GM23338 (cell line): ENCODE measurements around the gene TP73. TPM values are rescaled to one million over a fixed set of nuclear protein-coding genes. Genes with fewer than 3 reads are reported as not detected.
A peak's percentile ranks its signal among the peaks of the same experiment; 100 is the strongest.

ENCODE experiments used
- ATAC-seq: fragments of 200-7000 bp; cut with Tn5 transposase; 3 replicates; pipeline ENCODE4 v1.9.1; 2020
- DNase-seq: peaks from one replicate; pipeline ENCODE4 v3.0.0-alpha.2; 2015; ENCODE audit warnings: low spot score
- H2AFZ ChIP-seq: fragments of 200-600 bp; sonication (generic); 2 replicates; pipeline ENCODE4 v1.8.0; 2016; ENCODE audit warnings: antibody characterized with exemption, mild to moderate bottlenecking, moderate library complexity
- H3F3A ChIP-seq: fragments of 200-600 bp; sonication (generic); replicated peaks from 2 replicates; pipeline ENCODE4 v1.8.0; 2017; ENCODE audit warnings: antibody characterized with exemption, mixed run types, low read depth
- H3K27ac ChIP-seq: fragments of 200-600 bp; sonication (generic); 2 replicates; pipeline ENCODE4 v1.6.1; 2016; ENCODE audit warnings: low read depth
- H3K27me3 ChIP-seq: fragments of 200-600 bp; sonication (generic); 2 replicates; pipeline ENCODE4 v1.8.0; 2016; ENCODE audit warnings: mild to moderate bottlenecking, mixed run types, moderate library complexity; ENCODE audit not compliant: insufficient read depth
- H3K36me3 ChIP-seq: fragments of 200-600 bp; sonication (generic); 2 replicates; pipeline ENCODE4 v1.8.0; 2016; ENCODE audit warnings: mild to moderate bottlenecking; ENCODE audit not compliant: insufficient read depth
- H3K4me1 ChIP-seq: fragments of 200-600 bp; sonication (generic); 2 replicates; pipeline ENCODE4 v1.8.0; 2016; ENCODE audit warnings: mild to moderate bottlenecking, moderate library complexity; ENCODE audit not compliant: insufficient read depth
- H3K4me2 ChIP-seq: fragments of 200-600 bp; sonication (generic); 2 replicates; pipeline ENCODE4 v1.7.1; 2017; ENCODE audit warnings: mixed run types
- H3K4me3 ChIP-seq: fragments of 200-600 bp; sonication (generic); 2 replicates; pipeline ENCODE4 v1.6.1; 2016; ENCODE audit warnings: mixed run types
- H3K79me2 ChIP-seq: fragments of 200-600 bp; sonication (generic); replicated peaks from 2 replicates; pipeline ENCODE4 v1.8.0; 2017; ENCODE audit warnings: mild to moderate bottlenecking; ENCODE audit not compliant: insufficient read depth
- H3K9me2 ChIP-seq: fragments of 200-600 bp; sonication (generic); 2 replicates; pipeline ENCODE4 v1.8.0; 2017; ENCODE audit not compliant: insufficient read depth
- H4K20me1 ChIP-seq: fragments of 200-600 bp; sonication (generic); replicated peaks from 2 replicates; pipeline ENCODE4 v1.8.0; 2017; ENCODE audit warnings: mild to moderate bottlenecking; ENCODE audit not compliant: insufficient read depth
- H3K27ac Mint-ChIP-seq: 2 replicates; pipeline ENCODE4 v1.8.0; 2020; ENCODE audit warnings: inconsistent platforms, mild to moderate bottlenecking, moderate library complexity, mixed read lengths
- H3K27me3 Mint-ChIP-seq: 3 replicates; pipeline ENCODE4 v1.8.0; 2022; ENCODE audit warnings: low read depth, mild to moderate bottlenecking, moderate library complexity, mixed read lengths, inconsistent platforms; ENCODE audit not compliant: insufficient read depth, poor library complexity
- H3K36me3 Mint-ChIP-seq: 3 replicates; pipeline ENCODE4 v1.8.0; 2021; ENCODE audit warnings: low read depth, mild to moderate bottlenecking, inconsistent platforms, moderate library complexity, mixed read lengths
- H3K4me1 Mint-ChIP-seq: 3 replicates; pipeline ENCODE4 v1.8.0; 2020; ENCODE audit warnings: mild to moderate bottlenecking, inconsistent platforms, mixed read lengths
- H3K4me3 Mint-ChIP-seq: 3 replicates; pipeline ENCODE4 v1.8.0; 2021; ENCODE audit warnings: moderate library complexity, mild to moderate bottlenecking, inconsistent platforms, mixed read lengths
- H3K9me3 Mint-ChIP-seq: 3 replicates; pipeline ENCODE4 v1.8.0; 2020; ENCODE audit warnings: moderate library complexity, mild to moderate bottlenecking, inconsistent platforms, mixed read lengths
- CREB1 ChIP-seq: fragments of 250-450 bp; sonication (Bioruptor Pico); IDR thresholded peaks from 2 replicates; pipeline ENCODE4 v1.5.0; 2020; ENCODE audit warnings: low read depth, mild to moderate bottlenecking, moderate library complexity
- ETS1 ChIP-seq: IDR thresholded peaks from 2 replicates; pipeline ENCODE4 v1.6.1; 2016; ENCODE audit warnings: antibody characterized with exemption
- EZH2 ChIP-seq: fragments of 200-600 bp; sonication (generic); IDR thresholded peaks from one replicate; pipeline ENCODE4 v1.8.0; 2017; ENCODE audit warnings: antibody characterized with exemption, mild to moderate bottlenecking, low read depth; ENCODE audit not compliant: unreplicated experiment
- EZH2phosphoT487 ChIP-seq: fragments of 200-600 bp; sonication (generic); IDR thresholded peaks from one replicate; pipeline ENCODE4 v1.8.1; 2018; ENCODE audit warnings: antibody characterized with exemption; ENCODE audit not compliant: unreplicated experiment
- JUNB ChIP-seq: IDR thresholded peaks from one replicate; pipeline ENCODE4 v1.6.1; 2016; ENCODE audit warnings: antibody characterized with exemption; ENCODE audit not compliant: unreplicated experiment
- NANOG ChIP-seq: IDR thresholded peaks from 2 replicates; pipeline ENCODE4 v1.6.1; 2016; ENCODE audit warnings: antibody characterized with exemption, borderline replicate concordance
- POLR2AphosphoS5 ChIP-seq: IDR thresholded peaks from 2 replicates; pipeline ENCODE4 v1.6.1; 2016; ENCODE audit warnings: antibody characterized with exemption, low read depth
- REST ChIP-seq: IDR thresholded peaks from one replicate; pipeline ENCODE4 v1.6.1; 2018; ENCODE audit warnings: antibody characterized with exemption; ENCODE audit not compliant: unreplicated experiment
- STAT1 ChIP-seq: IDR thresholded peaks from one replicate; pipeline ENCODE4 v1.6.1; 2016; ENCODE audit warnings: antibody characterized with exemption; ENCODE audit not compliant: unreplicated experiment
- ZNF114 ChIP-seq: fragments of 250-450 bp; sonication (Bioruptor Pico); IDR thresholded peaks from 2 replicates; pipeline ENCODE4 v1.5.0; 2020; ENCODE audit warnings: mild to moderate bottlenecking, moderate library complexity
- ZNF331 ChIP-seq: fragments of 250-450 bp; sonication (Bioruptor Pico); IDR thresholded peaks from 2 replicates; pipeline ENCODE4 v1.5.0; 2020; ENCODE audit warnings: low read depth, mild to moderate bottlenecking, moderate library complexity
- polyA plus RNA-seq: library from polyadenylated mRNA; unstranded; fragments of >200 nt; fragmentation: Nextera tagmentation; extraction: Ambion mirVana; gene quantifications from 2 replicates; pipeline ENCODE4 v1.2.1, GENCODE V29; 2016
- total RNA-seq: library from RNA; depleted of rRNA; stranded (reverse); fragments of >200 nt; shearing (Covaris generic); gene quantifications from 2 replicates; pipeline ENCODE4 v1.2.3, GENCODE V29; 2014
- TF ChIP-seq, protein P1 (sequence below), 2 experiments: fragments of 200-600 bp in 1 of 2; sonication (generic) in 1 of 2; conservative IDR thresholded peaks; 2 replicates each; pipeline versions ENCODE4 v1.5.1 to v1.6.1; 2016 to 2017; ENCODE audit warnings: antibody characterized with exemption in 2 of 2, low read depth in 2 of 2, mild to moderate bottlenecking in 2 of 2, moderate library complexity in 1 of 2
- TF ChIP-seq, protein P2 (sequence below): fragments of 250-450 bp; sonication (Bioruptor Pico); IDR thresholded peaks from 2 replicates; pipeline ENCODE4 v1.5.0; 2020; ENCODE audit warnings: mild to moderate bottlenecking, moderate library complexity

The TP73 gene
- total and polyA plus RNA-seq, 2 experiments from 2014 or later: 1.4 to 3.4 TPM

- Histone ChIP-seq H3K36me3 (no peaks in the 10 kb centered on the region), H3K4me1 (peaks cover 10% of the 10 kb centered on the region; the same call in 1 of the 2 replicates), H3K27me3 (no peaks in the 10 kb centered on the region), H3K27ac (no peak overlapping the region), H3K4me2 (peak overlapping the region; percentile 73), H3K9me2 (no peaks in the 10 kb centered on the region), H3F3A (0 out of 2 replicates have a peak, but pooled peaks cover 7% of the 10 kb centered on the region), H3K4me3 (peak overlapping the region; percentile 41; the same call in 1 of the 2 replicates), H3K79me2 (no peaks in the 10 kb centered on the region), H4K20me1 (no peaks in the 10 kb centered on the region), H2AFZ (peak overlapping the region; percentile 78; the same call in 1 of the 2 replicates)
- Mint-ChIP-seq H3K36me3 (no peaks in the 10 kb centered on the region), H3K4me1 (peaks cover 14% of the 10 kb centered on the region), H3K9me3 (no peaks in the 10 kb centered on the region), H3K27me3 (peaks cover 11% of the 10 kb centered on the region), H3K4me3 (peak overlapping the region; percentile 76), H3K27ac (no peak overlapping the region)
- DNase-seq (no peak), ATAC-seq (peak; percentile 5; the same call in 2 of the 3 replicates)
- TF ChIP-seq NANOG (no peak), ZNF114 (CRISPR knock-in tag) (no peak), CREB1 (no peak), POLR2AphosphoS5 (no peak), STAT1 (no peak), ZNF331 (CRISPR knock-in tag) (no peak), EZH2 (no peak), REST (no peak), ETS1 (no peak), JUNB (no peak), EZH2phosphoT487 (no peak)
- TF ChIP-seq, protein P1, sequence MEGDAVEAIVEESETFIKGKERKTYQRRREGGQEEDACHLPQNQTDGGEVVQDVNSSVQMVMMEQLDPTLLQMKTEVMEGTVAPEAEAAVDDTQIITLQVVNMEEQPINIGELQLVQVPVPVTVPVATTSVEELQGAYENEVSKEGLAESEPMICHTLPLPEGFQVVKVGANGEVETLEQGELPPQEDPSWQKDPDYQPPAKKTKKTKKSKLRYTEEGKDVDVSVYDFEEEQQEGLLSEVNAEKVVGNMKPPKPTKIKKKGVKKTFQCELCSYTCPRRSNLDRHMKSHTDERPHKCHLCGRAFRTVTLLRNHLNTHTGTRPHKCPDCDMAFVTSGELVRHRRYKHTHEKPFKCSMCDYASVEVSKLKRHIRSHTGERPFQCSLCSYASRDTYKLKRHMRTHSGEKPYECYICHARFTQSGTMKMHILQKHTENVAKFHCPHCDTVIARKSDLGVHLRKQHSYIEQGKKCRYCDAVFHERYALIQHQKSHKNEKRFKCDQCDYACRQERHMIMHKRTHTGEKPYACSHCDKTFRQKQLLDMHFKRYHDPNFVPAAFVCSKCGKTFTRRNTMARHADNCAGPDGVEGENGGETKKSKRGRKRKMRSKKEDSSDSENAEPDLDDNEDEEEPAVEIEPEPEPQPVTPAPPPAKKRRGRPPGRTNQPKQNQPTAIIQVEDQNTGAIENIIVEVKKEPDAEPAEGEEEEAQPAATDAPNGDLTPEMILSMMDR (conservative IDR thresholded peaks at IDR 0.05; ENCODE audit: low read depth in 2 of 2): no peak
- TF ChIP-seq, protein P2, sequence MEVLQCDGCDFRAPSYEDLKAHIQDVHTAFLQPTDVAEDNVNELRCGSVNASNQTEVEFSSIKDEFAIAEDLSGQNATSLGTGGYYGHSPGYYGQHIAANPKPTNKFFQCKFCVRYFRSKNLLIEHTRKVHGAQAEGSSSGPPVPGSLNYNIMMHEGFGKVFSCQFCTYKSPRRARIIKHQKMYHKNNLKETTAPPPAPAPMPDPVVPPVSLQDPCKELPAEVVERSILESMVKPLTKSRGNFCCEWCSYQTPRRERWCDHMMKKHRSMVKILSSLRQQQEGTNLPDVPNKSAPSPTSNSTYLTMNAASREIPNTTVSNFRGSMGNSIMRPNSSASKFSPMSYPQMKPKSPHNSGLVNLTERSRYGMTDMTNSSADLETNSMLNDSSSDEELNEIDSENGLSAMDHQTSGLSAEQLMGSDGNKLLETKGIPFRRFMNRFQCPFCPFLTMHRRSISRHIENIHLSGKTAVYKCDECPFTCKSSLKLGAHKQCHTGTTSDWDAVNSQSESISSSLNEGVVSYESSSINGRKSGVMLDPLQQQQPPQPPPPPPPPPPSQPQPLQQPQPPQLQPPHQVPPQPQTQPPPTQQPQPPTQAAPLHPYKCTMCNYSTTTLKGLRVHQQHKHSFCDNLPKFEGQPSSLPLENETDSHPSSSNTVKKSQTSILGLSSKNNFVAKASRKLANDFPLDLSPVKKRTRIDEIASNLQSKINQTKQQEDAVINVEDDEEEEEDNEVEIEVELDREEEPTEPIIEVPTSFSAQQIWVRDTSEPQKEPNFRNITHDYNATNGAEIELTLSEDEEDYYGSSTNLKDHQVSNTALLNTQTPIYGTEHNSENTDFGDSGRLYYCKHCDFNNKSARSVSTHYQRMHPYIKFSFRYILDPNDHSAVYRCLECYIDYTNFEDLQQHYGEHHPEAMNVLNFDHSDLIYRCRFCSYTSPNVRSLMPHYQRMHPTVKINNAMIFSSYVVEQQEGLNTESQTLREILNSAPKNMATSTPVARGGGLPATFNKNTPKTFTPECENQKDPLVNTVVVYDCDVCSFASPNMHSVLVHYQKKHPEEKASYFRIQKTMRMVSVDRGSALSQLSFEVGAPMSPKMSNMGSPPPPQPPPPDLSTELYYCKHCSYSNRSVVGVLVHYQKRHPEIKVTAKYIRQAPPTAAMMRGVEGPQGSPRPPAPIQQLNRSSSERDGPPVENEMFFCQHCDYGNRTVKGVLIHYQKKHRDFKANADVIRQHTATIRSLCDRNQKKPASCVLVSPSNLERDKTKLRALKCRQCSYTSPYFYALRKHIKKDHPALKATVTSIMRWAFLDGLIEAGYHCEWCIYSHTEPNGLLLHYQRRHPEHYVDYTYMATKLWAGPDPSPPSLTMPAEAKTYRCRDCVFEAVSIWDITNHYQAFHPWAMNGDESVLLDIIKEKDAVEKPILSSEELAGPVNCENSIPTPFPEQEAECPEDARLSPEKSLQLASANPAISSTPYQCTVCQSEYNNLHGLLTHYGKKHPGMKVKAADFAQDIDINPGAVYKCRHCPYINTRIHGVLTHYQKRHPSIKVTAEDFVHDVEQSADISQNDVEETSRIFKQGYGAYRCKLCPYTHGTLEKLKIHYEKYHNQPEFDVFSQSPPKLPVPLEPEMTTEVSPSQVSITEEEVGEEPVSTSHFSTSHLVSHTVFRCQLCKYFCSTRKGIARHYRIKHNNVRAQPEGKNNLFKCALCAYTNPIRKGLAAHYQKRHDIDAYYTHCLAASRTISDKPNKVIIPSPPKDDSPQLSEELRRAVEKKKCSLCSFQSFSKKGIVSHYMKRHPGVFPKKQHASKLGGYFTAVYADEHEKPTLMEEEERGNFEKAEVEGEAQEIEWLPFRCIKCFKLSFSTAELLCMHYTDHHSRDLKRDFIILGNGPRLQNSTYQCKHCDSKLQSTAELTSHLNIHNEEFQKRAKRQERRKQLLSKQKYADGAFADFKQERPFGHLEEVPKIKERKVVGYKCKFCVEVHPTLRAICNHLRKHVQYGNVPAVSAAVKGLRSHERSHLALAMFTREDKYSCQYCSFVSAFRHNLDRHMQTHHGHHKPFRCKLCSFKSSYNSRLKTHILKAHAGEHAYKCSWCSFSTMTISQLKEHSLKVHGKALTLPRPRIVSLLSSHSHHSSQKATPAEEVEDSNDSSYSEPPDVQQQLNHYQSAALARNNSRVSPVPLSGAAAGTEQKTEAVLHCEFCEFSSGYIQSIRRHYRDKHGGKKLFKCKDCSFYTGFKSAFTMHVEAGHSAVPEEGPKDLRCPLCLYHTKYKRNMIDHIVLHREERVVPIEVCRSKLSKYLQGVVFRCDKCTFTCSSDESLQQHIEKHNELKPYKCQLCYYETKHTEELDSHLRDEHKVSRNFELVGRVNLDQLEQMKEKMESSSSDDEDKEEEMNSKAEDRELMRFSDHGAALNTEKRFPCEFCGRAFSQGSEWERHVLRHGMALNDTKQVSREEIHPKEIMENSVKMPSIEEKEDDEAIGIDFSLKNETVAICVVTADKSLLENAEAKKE (CRISPR knock-in tag): no peak
These were observed 55.6 kb downstream of the TP73 start for GRCh38 chr1:3707939-3708328.
